A549 (cell line): ENCODE results near the gene SIM1. TPM values are rescaled to one million over a fixed set of nuclear protein-coding genes. Genes with fewer than 3 reads are reported as not detected.

Experiments used
- ATAC-seq, 2 experiments: fragments of 200-7000 bp in 1 of 2; fragments of >200 bp in 1 of 2; cut with Nextera tagmentation in 1 of 2; cut with Tn5 transposase in 1 of 2; 3 replicates each; pipeline versions ENCODE4 v1.8.0 to v1.9.1; 2018 to 2020; ENCODE audit warnings: mild to moderate bottlenecking in 1 of 2, moderate library complexity in 1 of 2
- CTCF ChIA-PET: fragments of 300-600 bp; sonication (Branson Sonifier 250); formaldehyde crosslinking; extraction: SDS; loops from one replicate; lab custom pipeline; 2021; ENCODE audit warnings: antibody characterized with exemption, inconsistent platforms; lab: Yijun Ruan, JAX
- POLR2A ChIA-PET: fragments of 350-600 bp; formaldehyde crosslinking; extraction: SDS; loops from one replicate; lab custom pipeline; 2021; ENCODE audit warnings: antibody characterized with exemption, inconsistent platforms; lab: Yijun Ruan, JAX
- DNase-seq, 2 experiments: peaks; one replicate each; pipeline versions ENCODE4 v3.0.0 to v3.0.0-alpha.2; 2011 to 2016; ENCODE audit warnings: low read depth in 1 of 2, low spot score in 1 of 2
- FAIRE-seq: peaks from 2 replicates; lab custom pipeline; 2011; peaks lifted over from hg19 to GRCh38; lab: Jason Lieb, UNC
- H3K27ac ChIP-seq, 2 experiments: fragments of >200 bp; sonication (Bioruptor Twin); formaldehyde crosslinking; 3 replicates each; pipeline ENCODE4 v1.5.1; 2016 to 2017
- H3K4me1 ChIP-seq: fragments of >200 bp; sonication (Bioruptor Twin); formaldehyde crosslinking; 3 replicates; pipeline ENCODE4 v1.6.1; 2016
- H3K4me2 ChIP-seq: fragments of >200 bp; sonication (Bioruptor Twin); formaldehyde crosslinking; 3 replicates; pipeline ENCODE4 v1.6.1; 2016
- H3K4me3 ChIP-seq: fragments of >200 bp; sonication (Bioruptor Twin); formaldehyde crosslinking; 3 replicates; pipeline ENCODE4 v1.5.1; 2016
- H3K9me3 ChIP-seq: fragments of >200 bp; sonication (Bioruptor Twin); formaldehyde crosslinking; 3 replicates; pipeline ENCODE4 v1.6.1; 2016
- BHLHE40 ChIP-seq: IDR thresholded peaks from 2 replicates; pipeline ENCODE4 v1.6.1; 2012; ENCODE audit warnings: low read depth, low read length, inconsistent platforms
- CHD4 ChIP-seq: fragments of 200-600 bp; sonication (generic); IDR thresholded peaks from 2 replicates; pipeline ENCODE4 v1.6.1; 2016; ENCODE audit warnings: antibody characterized with exemption, mild to moderate bottlenecking, borderline replicate concordance
- ELK1 ChIP-seq: fragments of 150-350 bp; IDR thresholded peaks from 2 replicates; pipeline ENCODE4 v1.6.1; 2014; ENCODE audit warnings: low read depth, mild to moderate bottlenecking, low read length
- FOXS1 ChIP-seq: fragments of 250-450 bp; sonication (Bioruptor Pico); IDR thresholded peaks from 2 replicates; pipeline ENCODE4 v1.5.0; 2020; ENCODE audit warnings: mild to moderate bottlenecking, moderate library complexity
- HOXB13 ChIP-seq: fragments of 250-450 bp; sonication (Bioruptor Pico); IDR thresholded peaks from 2 replicates; pipeline ENCODE4 v1.5.0; 2020; ENCODE audit warnings: low read depth, mild to moderate bottlenecking, moderate library complexity
- KDM5A ChIP-seq: fragments of 200-600 bp; sonication (generic); IDR thresholded peaks from 2 replicates; pipeline ENCODE4 v1.6.1; 2016; ENCODE audit warnings: antibody characterized with exemption, mild to moderate bottlenecking
- MAFK ChIP-seq: fragments of 450-650 bp; IDR thresholded peaks from 2 replicates; pipeline ENCODE4 v1.6.1; 2014; ENCODE audit not compliant: partially characterized antibody
- MYC ChIP-seq: IDR thresholded peaks from 2 replicates; pipeline ENCODE4 v1.6.1; 2012; ENCODE audit warnings: mild to moderate bottlenecking, inconsistent platforms, low read length, improper control_type of control experiment, borderline replicate concordance
- NR3C1 ChIP-seq: fragments of >200 bp; sonication (Bioruptor Twin); formaldehyde crosslinking; IDR thresholded peaks from 3 replicates; pipeline ENCODE4 v1.6.1; 2017
- RAD21 ChIP-seq, 2 experiments: fragments of >200 bp in 1 of 2; sonication (Bioruptor Twin) in 1 of 2; formaldehyde crosslinking in 1 of 2; IDR thresholded peaks in 1 of 2; conservative IDR thresholded peaks in 1 of 2; 2 replicates in 1 of 2; 3 replicates in 1 of 2; pipeline ENCODE4 v1.6.1; 2012 to 2018; ENCODE audit warnings: inconsistent platforms in 1 of 2
- RCOR1 ChIP-seq: fragments of 150-350 bp; IDR thresholded peaks from 2 replicates; pipeline ENCODE4 v1.6.1; 2014; ENCODE audit warnings: antibody characterized with exemption, low read length, low read depth
- REST ChIP-seq: fragments of 200-600 bp; sonication (generic); IDR thresholded peaks from 2 replicates; pipeline ENCODE4 v1.6.1; 2016; ENCODE audit warnings: antibody characterized with exemption, mild to moderate bottlenecking, moderate library complexity
- ZFP36 ChIP-seq: fragments of 450-650 bp; IDR thresholded peaks from 2 replicates; pipeline ENCODE4 v1.6.1; 2014; ENCODE audit warnings: borderline replicate concordance; ENCODE audit not compliant: partially characterized antibody
- WGBS: methylation state at CpG from one replicate; pipeline ENCODE4 v1.1.6; 2017; ENCODE audit errors: missing lambda C conversion rate; 5-methylcytosine and 5-hydroxymethylcytosine counted together
- polyA plus RNA-seq, 4 experiments: library from polyadenylated mRNA; depleted of rRNA in 3 of 4; stranded (reverse); fragments of >200 nt; fragmentation: RNase III in 1 of 4; extraction: RNeasy Plus Mini Kit Qiagen cat#74134 plus additional on column Dnase treatment in 1 of 4; gene quantifications; 2 replicates in 3 of 4; 3 replicates in 1 of 4; pipeline ENCODE4 v1.2.3, GENCODE V29; 2011 to 2017
- TF ChIP-seq, protein P1 (sequence below): IDR thresholded peaks from 2 replicates; pipeline ENCODE4 v1.6.1; 2012; ENCODE audit warnings: low read depth, borderline replicate concordance
- TF ChIP-seq, protein P2 (sequence below): IDR thresholded peaks from 2 replicates; pipeline ENCODE4 v1.6.1; 2012
- TF ChIP-seq, protein P3 (sequence below): fragments of >200 bp; sonication (Bioruptor Twin); formaldehyde crosslinking; IDR thresholded peaks from 3 replicates; pipeline ENCODE4 v1.5.1; 2016
- TF ChIP-seq, protein P4 (sequence below): fragments of 250-450 bp; sonication (Bioruptor Pico); IDR thresholded peaks from 2 replicates; pipeline ENCODE4 v1.5.0; 2020; ENCODE audit warnings: low read depth, mild to moderate bottlenecking, moderate library complexity

Gene SIM1
- polyA plus RNA-seq, 2 of the 4 experiments (the other 2 are of a cell fraction) = not detected

GRCh38 chr6:100453701-100454521 lies 10.8 kb downstream of the SIM1 start:
- DNase-seq = no peak
- no peak overlapping the region for H3K27ac ChIP-seq
- H3K4me1 ChIP-seq = no peaks in the 10 kb centered on the region
- H3K4me2 ChIP-seq = no peak overlapping the region
- H3K9me3 ChIP-seq = no peaks in the 10 kb centered on the region
- ChIA-PET CTCF (interaction anchor here (0.9 kb wide), 1 partner anchor 25 kb away, joined by 3 read pairs; no protein-coding TSS in a partner anchor), POLR2A (no interaction called here)
- TF ChIP-seq FOXS1 (CRISPR knock-in tag) (no peak), NR3C1 (no peak), HOXB13 (CRISPR knock-in tag) (no peak), KDM5A (no peak)
- TF ChIP-seq, protein P1, sequence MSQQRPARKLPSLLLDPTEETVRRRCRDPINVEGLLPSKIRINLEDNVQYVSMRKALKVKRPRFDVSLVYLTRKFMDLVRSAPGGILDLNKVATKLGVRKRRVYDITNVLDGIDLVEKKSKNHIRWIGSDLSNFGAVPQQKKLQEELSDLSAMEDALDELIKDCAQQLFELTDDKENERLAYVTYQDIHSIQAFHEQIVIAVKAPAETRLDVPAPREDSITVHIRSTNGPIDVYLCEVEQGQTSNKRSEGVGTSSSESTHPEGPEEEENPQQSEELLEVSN = no peak
- H3K4me3 ChIP-seq = no peak overlapping the region
- no peak for FAIRE-seq
- WGBS = 91% methylated on average over 24 of the region's 36 CpGs
- ATAC-seq = no peak

DNA sequence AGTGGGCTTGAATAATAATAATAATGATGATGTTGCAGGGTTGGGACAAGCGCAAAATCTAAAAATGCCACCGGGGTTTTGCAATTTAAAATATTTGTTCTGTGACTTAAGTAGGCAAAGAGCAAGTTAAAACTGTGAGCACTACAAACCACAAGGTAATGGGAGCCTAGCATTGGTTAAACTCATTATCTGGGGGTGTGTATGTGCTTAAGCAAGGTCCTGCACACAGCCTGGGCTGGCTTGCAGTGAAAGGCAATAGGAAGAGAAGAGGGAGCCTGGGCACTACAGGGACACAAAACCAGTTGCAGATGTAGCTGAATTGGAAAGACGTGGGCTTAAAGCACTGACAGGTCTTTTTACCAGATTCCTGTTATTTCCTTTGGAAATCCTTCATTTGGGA lies 11.7 kb downstream of the SIM1 start:
- no peak overlapping the region for H3K4me3 ChIP-seq
- no peaks in the 10 kb centered on the region for H3K9me3 ChIP-seq
- no peak for ATAC-seq
- no peak for FAIRE-seq
- CTCF ChIA-PET = interaction anchor here (2.6 kb wide), 1 partner anchor 8 kb away, joined by 9 read pairs; no protein-coding TSS in a partner anchor
- H3K4me2 ChIP-seq = no peak overlapping the region
- DNase-seq = no peak
- H3K4me1 ChIP-seq = no peaks in the 10 kb centered on the region
- no peak overlapping the region for H3K27ac ChIP-seq
- POLR2A ChIA-PET = no interaction called here
- TF ChIP-seq ELK1 (no peak), REST (no peak), BHLHE40 (no peak), RAD21 (conservative IDR thresholded peaks at IDR 0.05 in 1 of 2, IDR thresholded peaks at IDR 0.05 in 1 of 2) (no peak), RCOR1 (no peak), MYC (no peak), CHD4 (no peak), ZFP36 (no peak), FOXS1 (CRISPR knock-in tag) (no peak), MAFK (no peak)
- TF ChIP-seq, protein P2, sequence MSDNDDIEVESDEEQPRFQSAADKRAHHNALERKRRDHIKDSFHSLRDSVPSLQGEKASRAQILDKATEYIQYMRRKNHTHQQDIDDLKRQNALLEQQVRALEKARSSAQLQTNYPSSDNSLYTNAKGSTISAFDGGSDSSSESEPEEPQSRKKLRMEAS = no peak
- TF ChIP-seq, protein P3, sequence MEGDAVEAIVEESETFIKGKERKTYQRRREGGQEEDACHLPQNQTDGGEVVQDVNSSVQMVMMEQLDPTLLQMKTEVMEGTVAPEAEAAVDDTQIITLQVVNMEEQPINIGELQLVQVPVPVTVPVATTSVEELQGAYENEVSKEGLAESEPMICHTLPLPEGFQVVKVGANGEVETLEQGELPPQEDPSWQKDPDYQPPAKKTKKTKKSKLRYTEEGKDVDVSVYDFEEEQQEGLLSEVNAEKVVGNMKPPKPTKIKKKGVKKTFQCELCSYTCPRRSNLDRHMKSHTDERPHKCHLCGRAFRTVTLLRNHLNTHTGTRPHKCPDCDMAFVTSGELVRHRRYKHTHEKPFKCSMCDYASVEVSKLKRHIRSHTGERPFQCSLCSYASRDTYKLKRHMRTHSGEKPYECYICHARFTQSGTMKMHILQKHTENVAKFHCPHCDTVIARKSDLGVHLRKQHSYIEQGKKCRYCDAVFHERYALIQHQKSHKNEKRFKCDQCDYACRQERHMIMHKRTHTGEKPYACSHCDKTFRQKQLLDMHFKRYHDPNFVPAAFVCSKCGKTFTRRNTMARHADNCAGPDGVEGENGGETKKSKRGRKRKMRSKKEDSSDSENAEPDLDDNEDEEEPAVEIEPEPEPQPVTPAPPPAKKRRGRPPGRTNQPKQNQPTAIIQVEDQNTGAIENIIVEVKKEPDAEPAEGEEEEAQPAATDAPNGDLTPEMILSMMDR = no peak
- TF ChIP-seq, protein P4, sequence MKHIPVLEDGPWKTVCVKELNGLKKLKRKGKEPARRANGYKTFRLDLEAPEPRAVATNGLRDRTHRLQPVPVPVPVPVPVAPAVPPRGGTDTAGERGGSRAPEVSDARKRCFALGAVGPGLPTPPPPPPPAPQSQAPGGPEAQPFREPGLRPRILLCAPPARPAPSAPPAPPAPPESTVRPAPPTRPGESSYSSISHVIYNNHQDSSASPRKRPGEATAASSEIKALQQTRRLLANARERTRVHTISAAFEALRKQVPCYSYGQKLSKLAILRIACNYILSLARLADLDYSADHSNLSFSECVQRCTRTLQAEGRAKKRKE = no peak
- TF ChIP-seq, protein P1 = no peak
- whole genome bisulfite sequencing = 62% methylated on average over 3 of the region's 3 CpGs
